ENCODE measurements around the gene PARP8. TPM values are rescaled to one million over a fixed set of nuclear protein-coding genes. Genes with fewer than 3 reads are reported as not detected.

Gene PARP8
- total and polyA plus RNA-seq, 4 donors = 20.3 to 39.1 (median 29.1) TPM

DNA sequence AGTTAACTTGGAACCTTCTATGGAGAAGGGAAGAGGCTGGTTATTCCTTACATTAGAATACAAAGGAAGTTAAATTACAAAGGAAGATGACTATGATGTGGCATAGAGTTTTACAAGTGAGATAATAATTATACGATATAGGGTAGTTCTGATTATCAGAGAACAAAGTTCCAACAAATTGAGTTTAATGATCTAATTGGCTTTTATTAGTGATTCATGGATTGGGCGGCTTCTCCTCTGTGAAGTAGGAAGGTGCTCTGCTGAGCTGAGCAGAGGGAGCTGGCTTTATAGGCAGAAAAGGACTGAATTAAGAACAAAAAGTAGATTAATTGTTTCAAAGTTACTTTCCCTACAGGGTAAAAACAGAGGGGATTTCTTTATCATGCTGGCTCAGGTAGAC lies 49.7 kb downstream of the PARP8 start:
- Histone ChIP-seq H3K4me3 (ENCODE audit: low read depth, low read length) (no peak overlapping the region), H3K36me3 (ENCODE audit: control insufficient read depth, insufficient read depth, low read length) (no peaks in the 10 kb centered on the region), H3K9me3 (ENCODE audit: control insufficient read depth, insufficient read depth, low read length) (no peaks in the 10 kb centered on the region), H3K4me1 (ENCODE audit: control insufficient read depth, insufficient read depth, low read length) (no peaks in the 10 kb centered on the region), H3K27me3 (ENCODE audit: control insufficient read depth, insufficient read depth, low read length) (no peaks in the 10 kb centered on the region), H3K27ac (ENCODE audit: low read depth, low read length) (no peak overlapping the region)
- WGBS (ENCODE audit: insufficient coverage) = 100% methylated on average over 1 of the region's 2 CpGs
- no peak for DNase-seq (ENCODE audit: low read depth in 4 of 6, low spot score in 6 of 6)

DNA sequence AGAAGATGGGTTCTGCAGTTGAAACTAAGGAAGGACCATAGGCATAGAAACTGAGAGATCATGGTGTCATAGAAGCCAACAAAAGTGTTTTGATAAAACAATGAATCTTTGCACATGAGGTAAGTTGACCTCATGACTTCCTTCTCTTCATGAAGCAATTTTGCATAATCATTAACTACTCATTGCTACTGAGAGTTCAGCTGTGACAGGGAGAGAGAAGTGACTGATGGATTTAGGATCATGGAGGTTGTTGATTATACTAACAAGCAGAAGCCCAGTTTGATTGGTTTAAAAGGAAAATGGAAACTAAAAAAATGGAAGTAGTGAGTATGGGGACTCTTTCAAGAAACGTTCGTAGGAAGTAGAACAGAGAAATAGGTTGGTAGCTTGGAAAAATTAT lies 51.2 kb downstream of the PARP8 start:
- Histone ChIP-seq H3K27me3 (ENCODE audit: control insufficient read depth, insufficient read depth, low read length) (no peaks in the 10 kb centered on the region), H3K4me3 (ENCODE audit: low read depth, low read length) (no peak overlapping the region), H3K4me1 (ENCODE audit: control insufficient read depth, insufficient read depth, low read length) (no peaks in the 10 kb centered on the region), H3K9me3 (ENCODE audit: control insufficient read depth, insufficient read depth, low read length) (no peaks in the 10 kb centered on the region), H3K36me3 (ENCODE audit: control insufficient read depth, insufficient read depth, low read length) (no peaks in the 10 kb centered on the region), H3K27ac (ENCODE audit: low read depth, low read length) (no peak overlapping the region)
- no peak for DNase-seq (ENCODE audit: low read depth in 4 of 6, low spot score in 6 of 6)
- 80% methylated on average over 2 of the region's 2 CpGs for WGBS (ENCODE audit: insufficient coverage)

DNA sequence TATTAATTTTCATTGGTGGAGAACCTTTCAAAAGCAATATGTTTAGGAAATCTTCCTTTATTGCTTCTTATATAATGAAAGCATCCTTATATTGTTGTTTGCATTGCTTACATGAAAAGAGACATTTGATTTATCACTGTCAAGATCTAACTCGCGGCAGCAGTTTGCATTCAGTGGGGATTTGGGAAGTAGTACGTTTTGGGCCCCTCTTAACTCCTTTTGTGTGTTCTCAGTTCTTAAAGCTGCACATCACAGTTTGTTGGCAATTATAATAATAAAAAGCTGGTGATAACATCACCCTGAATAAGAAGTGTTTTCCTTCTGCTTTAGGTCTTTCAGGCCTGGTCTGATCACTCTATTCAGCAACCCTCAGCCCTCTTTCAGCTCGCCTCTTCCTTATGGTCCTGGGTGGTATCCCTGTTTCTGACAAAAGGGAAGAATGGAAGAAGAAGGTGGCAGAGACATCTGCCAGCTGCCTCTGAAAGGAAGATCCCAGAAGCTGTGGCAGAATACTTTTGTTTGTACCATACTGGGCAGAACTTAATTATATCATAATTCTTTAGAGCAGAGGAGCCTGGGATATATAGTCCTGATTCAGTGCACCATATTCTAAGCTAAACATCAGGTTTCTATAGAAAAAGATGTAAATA lies 53.7 kb downstream of the PARP8 start:
- Histone ChIP-seq H3K4me1 (ENCODE audit: control insufficient read depth, insufficient read depth, low read length) (no peaks in the 10 kb centered on the region), H3K36me3 (ENCODE audit: control insufficient read depth, insufficient read depth, low read length) (no peaks in the 10 kb centered on the region), H3K27ac (ENCODE audit: low read depth, low read length) (no peak overlapping the region), H3K27me3 (ENCODE audit: control insufficient read depth, insufficient read depth, low read length) (no peaks in the 10 kb centered on the region), H3K4me3 (ENCODE audit: low read depth, low read length) (no peak overlapping the region), H3K9me3 (ENCODE audit: control insufficient read depth, insufficient read depth, low read length) (no peaks in the 10 kb centered on the region)
- WGBS (ENCODE audit: insufficient coverage) = no CpG with 5 or more reads among the region's 4 CpGs
- DNase-seq (ENCODE audit: low read depth in 4 of 6, low spot score in 6 of 6) = no peak

DNA sequence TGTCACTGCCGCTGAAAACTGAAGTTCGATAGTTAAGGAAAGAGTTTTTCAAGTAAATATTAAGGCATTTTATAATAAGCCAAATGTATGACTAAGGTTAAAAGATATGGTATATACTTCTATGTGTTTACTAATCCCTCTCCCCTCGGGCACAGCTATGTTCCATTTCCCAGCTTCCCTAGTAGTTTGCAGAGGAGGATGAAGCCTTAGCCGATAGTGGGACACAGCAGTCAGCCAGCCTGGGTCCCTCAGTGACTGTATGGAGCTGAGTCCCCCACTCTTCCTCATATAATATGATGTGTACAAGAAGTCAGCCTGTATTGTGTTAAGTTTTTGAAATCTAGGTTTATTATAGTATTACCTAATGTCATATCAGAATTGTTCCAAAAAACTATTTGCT lies 55.8 kb downstream of the PARP8 start:
- no peaks in the 10 kb centered on the region for H3K36me3 ChIP-seq (ENCODE audit: control insufficient read depth, insufficient read depth, low read length)
- no peaks in the 10 kb centered on the region for H3K27me3 ChIP-seq (ENCODE audit: control insufficient read depth, insufficient read depth, low read length)
- H3K27ac ChIP-seq (ENCODE audit: low read depth, low read length) = no peak overlapping the region
- H3K9me3 ChIP-seq (ENCODE audit: control insufficient read depth, insufficient read depth, low read length) = no peaks in the 10 kb centered on the region
- DNase-seq (ENCODE audit: low read depth in 4 of 6, low spot score in 6 of 6) = no peak
- H3K4me3 ChIP-seq (ENCODE audit: low read depth, low read length) = no peak overlapping the region
- WGBS (ENCODE audit: insufficient coverage) = no CpG with 5 or more reads among the region's 4 CpGs
- no peaks in the 10 kb centered on the region for H3K4me1 ChIP-seq (ENCODE audit: control insufficient read depth, insufficient read depth, low read length)

DNA sequence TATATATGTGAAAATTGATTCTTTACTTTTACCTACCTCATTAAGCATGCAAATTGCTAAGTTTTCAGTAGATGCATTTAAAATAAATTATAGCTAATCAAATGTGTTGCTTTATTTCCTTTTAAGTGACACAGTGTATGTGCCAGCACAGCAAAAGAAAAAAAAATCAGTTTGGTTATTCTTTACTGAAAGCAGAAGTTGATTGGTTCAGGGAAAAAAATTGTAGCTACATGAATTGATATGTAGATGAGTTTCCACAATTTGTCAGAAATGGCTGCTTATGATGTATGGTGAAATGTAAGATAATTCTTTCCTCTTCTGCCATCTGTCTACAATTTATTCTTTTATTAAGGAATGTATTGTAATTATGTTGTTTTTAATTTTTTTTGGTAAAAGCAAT lies 57.8 kb downstream of the PARP8 start:
- H3K27me3 ChIP-seq (ENCODE audit: control insufficient read depth, insufficient read depth, low read length) = no peaks in the 10 kb centered on the region
- H3K4me1 ChIP-seq (ENCODE audit: control insufficient read depth, insufficient read depth, low read length) = no peaks in the 10 kb centered on the region
- H3K36me3 ChIP-seq (ENCODE audit: control insufficient read depth, insufficient read depth, low read length) = no peaks in the 10 kb centered on the region
- H3K27ac ChIP-seq (ENCODE audit: low read depth, low read length) = no peak overlapping the region
- H3K9me3 ChIP-seq (ENCODE audit: control insufficient read depth, insufficient read depth, low read length) = no peaks in the 10 kb centered on the region
- no peak overlapping the region for H3K4me3 ChIP-seq (ENCODE audit: low read depth, low read length)
- peak in 1 of 6 donors; percentile 3 for DNase-seq (ENCODE audit: low read depth in 4 of 6, low spot score in 6 of 6)

DNA sequence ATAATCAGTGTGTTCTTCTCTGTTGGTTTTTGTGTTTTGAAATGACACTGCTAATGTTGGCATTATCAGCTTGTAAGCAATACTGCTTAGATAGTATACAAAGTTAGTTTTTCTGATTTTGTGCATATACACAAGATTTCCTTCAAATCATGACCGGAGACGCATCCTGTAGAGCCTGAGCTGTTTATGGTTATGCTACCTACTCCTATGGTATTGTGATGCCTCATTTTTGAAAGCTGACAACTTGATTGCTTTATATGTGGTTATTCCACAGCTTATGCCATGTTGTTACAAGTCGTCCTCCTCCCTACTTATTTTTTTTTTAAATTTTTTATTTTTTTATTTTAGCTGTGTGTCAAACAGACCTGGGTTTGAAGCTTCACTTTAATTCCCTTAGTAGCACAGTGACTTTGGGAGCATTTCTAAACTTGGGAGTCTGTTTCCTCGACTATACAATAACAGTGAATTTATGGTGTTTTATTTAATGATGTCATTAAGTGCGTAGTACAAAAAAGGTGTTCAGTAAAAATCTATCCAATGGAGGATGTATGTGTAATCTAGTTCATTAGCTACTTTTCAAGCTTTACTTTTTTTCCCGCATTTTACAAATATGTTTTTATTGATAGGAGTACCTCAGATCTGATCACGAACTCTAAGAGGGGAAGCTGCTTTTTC lies 59.5 kb downstream of the PARP8 start:
- no peaks in the 10 kb centered on the region for H3K36me3 ChIP-seq (ENCODE audit: control insufficient read depth, insufficient read depth, low read length)
- no peaks in the 10 kb centered on the region for H3K9me3 ChIP-seq (ENCODE audit: control insufficient read depth, insufficient read depth, low read length)
- H3K27ac ChIP-seq (ENCODE audit: low read depth, low read length) = no peak overlapping the region
- no peak for DNase-seq (ENCODE audit: low read depth in 4 of 6, low spot score in 6 of 6)
- WGBS (ENCODE audit: insufficient coverage) = no CpG with 5 or more reads among the region's 7 CpGs
- no peaks in the 10 kb centered on the region for H3K27me3 ChIP-seq (ENCODE audit: control insufficient read depth, insufficient read depth, low read length)
- no peak overlapping the region for H3K4me3 ChIP-seq (ENCODE audit: low read depth, low read length)
- no peaks in the 10 kb centered on the region for H3K4me1 ChIP-seq (ENCODE audit: control insufficient read depth, insufficient read depth, low read length)

DNA sequence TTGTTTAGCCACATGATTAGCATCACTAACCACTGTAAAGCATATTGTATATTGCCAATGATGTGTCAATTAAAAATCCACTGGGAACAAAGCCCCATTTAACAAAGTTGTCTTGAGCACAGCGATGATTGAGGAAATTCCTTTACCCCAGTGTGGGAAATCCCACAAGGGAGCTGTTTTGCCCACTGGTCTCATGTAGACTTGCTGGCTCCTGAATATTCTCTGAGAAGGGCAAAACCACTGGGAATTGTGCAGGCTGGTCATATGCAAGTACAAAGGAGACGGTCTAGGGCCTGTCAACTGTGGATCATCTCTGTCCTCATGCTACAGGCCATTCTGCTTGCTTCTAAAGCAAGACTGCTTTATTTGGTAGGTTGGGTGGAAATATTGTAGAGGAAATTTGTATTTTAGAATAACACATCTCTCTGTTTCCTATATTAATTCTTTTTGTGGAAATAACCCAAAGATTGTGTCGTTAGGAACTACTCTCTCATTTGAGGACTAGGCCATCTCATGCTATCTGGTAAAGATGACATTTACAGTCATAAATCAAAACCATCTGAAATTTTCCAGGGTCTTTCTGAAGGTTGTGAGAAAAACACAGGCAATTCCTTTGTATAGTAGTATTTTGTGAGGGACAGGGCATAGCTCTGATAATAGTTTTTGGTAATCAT lies 60.2 kb downstream of the PARP8 start:
- no CpG with 5 or more reads among the region's 3 CpGs for WGBS (ENCODE audit: insufficient coverage)
- no peaks in the 10 kb centered on the region for H3K4me1 ChIP-seq (ENCODE audit: control insufficient read depth, insufficient read depth, low read length)
- H3K36me3 ChIP-seq (ENCODE audit: control insufficient read depth, insufficient read depth, low read length) = no peaks in the 10 kb centered on the region
- H3K27me3 ChIP-seq (ENCODE audit: control insufficient read depth, insufficient read depth, low read length) = no peaks in the 10 kb centered on the region
- H3K27ac ChIP-seq (ENCODE audit: low read depth, low read length) = no peak overlapping the region
- no peak for DNase-seq (ENCODE audit: low read depth in 4 of 6, low spot score in 6 of 6)
- no peaks in the 10 kb centered on the region for H3K9me3 ChIP-seq (ENCODE audit: control insufficient read depth, insufficient read depth, low read length)
- H3K4me3 ChIP-seq (ENCODE audit: low read depth, low read length) = no peak overlapping the region

DNA sequence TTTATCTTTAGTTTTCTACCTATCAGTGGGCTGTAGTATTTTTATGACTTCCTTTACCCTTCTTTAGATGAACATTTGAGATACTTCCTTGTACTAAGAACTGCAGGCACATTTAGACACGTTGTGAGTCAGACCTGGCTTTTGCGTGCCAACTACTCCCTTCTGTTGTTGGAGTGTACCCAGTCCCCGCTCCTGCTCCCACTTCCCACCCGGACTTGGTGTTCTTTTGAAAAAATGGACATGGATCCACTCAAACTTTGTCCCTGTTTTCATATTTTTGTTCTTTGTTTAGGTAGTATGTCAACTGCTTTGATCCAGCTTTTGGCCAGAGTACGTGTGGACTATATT lies 60.7 kb downstream of the PARP8 start:
- Histone ChIP-seq H3K4me1 (ENCODE audit: control insufficient read depth, insufficient read depth, low read length) (no peaks in the 10 kb centered on the region), H3K4me3 (ENCODE audit: low read depth, low read length) (no peak overlapping the region), H3K36me3 (ENCODE audit: control insufficient read depth, insufficient read depth, low read length) (no peaks in the 10 kb centered on the region), H3K9me3 (ENCODE audit: control insufficient read depth, insufficient read depth, low read length) (no peaks in the 10 kb centered on the region), H3K27me3 (ENCODE audit: control insufficient read depth, insufficient read depth, low read length) (no peaks in the 10 kb centered on the region), H3K27ac (ENCODE audit: low read depth, low read length) (no peak overlapping the region)
- DNase-seq (ENCODE audit: low read depth in 4 of 6, low spot score in 6 of 6) = peak in 1 of 6 donors; percentile 6
- WGBS (ENCODE audit: insufficient coverage) = 100% methylated on average over 1 of the region's 5 CpGs

DNA sequence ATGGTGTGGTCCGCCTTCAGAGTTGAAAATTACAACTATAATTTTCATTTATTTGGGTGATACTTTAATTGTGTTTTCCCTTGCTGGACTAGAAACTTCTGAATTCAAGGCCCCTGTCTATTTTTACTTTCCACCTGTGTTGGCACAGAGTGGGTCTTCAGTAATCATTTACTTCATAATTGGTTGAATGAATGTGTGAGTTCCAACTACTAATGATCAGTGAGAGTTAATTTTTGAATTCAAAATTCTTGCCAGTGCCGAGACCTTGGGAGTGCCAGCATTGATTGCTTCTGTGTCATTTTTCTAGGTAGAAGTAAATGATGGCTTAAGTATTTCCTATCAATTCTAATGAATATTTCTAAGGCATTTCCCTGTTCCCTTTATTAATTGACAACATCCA lies 61.4 kb downstream of the PARP8 start:
- no peak overlapping the region for H3K27ac ChIP-seq (ENCODE audit: low read depth, low read length)
- no peaks in the 10 kb centered on the region for H3K27me3 ChIP-seq (ENCODE audit: control insufficient read depth, insufficient read depth, low read length)
- no peaks in the 10 kb centered on the region for H3K4me1 ChIP-seq (ENCODE audit: control insufficient read depth, insufficient read depth, low read length)
- H3K4me3 ChIP-seq (ENCODE audit: low read depth, low read length) = no peak overlapping the region
- no peaks in the 10 kb centered on the region for H3K9me3 ChIP-seq (ENCODE audit: control insufficient read depth, insufficient read depth, low read length)
- WGBS (ENCODE audit: insufficient coverage) = no CpG with 5 or more reads among the region's 2 CpGs
- no peak for DNase-seq (ENCODE audit: low read depth in 4 of 6, low spot score in 6 of 6)
- no peaks in the 10 kb centered on the region for H3K36me3 ChIP-seq (ENCODE audit: control insufficient read depth, insufficient read depth, low read length)

DNA sequence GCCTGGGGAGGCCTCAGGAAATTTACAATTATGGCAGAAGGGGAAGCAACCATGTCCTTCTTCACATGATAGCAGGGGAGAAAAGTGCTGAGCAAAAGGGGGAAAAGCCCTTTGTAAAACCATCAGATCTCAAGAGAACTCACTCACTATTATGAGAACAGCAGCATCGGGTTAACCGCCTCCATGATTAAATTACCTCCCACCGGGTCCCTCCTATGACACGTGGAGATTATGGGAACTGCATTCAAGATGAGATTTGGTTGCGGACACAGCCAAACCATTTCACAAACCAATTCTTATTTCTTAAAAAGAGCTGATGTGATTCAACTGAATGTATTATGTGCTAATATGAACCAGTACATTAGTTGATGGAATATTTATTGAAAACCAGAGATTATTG lies 63.9 kb downstream of the PARP8 start:
- Histone ChIP-seq H3K36me3 (ENCODE audit: control insufficient read depth, insufficient read depth, low read length) (no peaks in the 10 kb centered on the region), H3K27ac (ENCODE audit: low read depth, low read length) (no peak overlapping the region), H3K9me3 (ENCODE audit: control insufficient read depth, insufficient read depth, low read length) (no peaks in the 10 kb centered on the region), H3K27me3 (ENCODE audit: control insufficient read depth, insufficient read depth, low read length) (no peaks in the 10 kb centered on the region), H3K4me3 (ENCODE audit: low read depth, low read length) (no peak overlapping the region), H3K4me1 (ENCODE audit: control insufficient read depth, insufficient read depth, low read length) (no peaks in the 10 kb centered on the region)
- no CpG with 5 or more reads among the region's 5 CpGs for WGBS (ENCODE audit: insufficient coverage)
- DNase-seq (ENCODE audit: low read depth in 4 of 6, low spot score in 6 of 6) = no peak
